Measurements from ENCODE around the gene RHNO1.

The RHNO1 gene

GRCh38 chr12:2834581-2835491 is 42.2 kb upstream of the RHNO1 start, which contains the start of gene NRIP2 (continued):
- TF ChIP-seq TCF7L2 (IDR thresholded peaks at IDR 0.05; ENCODE audit: borderline replicate concordance, low read depth, low read length) (no peak), OVOL3 (tag by site-specific recombination; IDR thresholded peaks at IDR 0.05) (no peak), ZNF266 (tag by site-specific recombination; IDR thresholded peaks at IDR 0.05; ENCODE audit: low read depth) (no peak), ZNF654 (tag by site-specific recombination; IDR thresholded peaks at IDR 0.05; ENCODE audit: low read depth) (no peak), ZNF645 (tag by site-specific recombination; IDR thresholded peaks at IDR 0.05) (no peak), ZNF449 (tag by site-specific recombination; IDR thresholded peaks at IDR 0.05) (no peak), FEZF1 (tag by site-specific recombination; IDR thresholded peaks at IDR 0.05) (no peak), ZFP41 (tag by site-specific recombination; IDR thresholded peaks at IDR 0.05; ENCODE audit: borderline replicate concordance) (no peak), YY1 (tag by site-specific recombination; IDR thresholded peaks at IDR 0.05) (no peak), ZNF510 (tag by site-specific recombination; IDR thresholded peaks at IDR 0.05; ENCODE audit: insufficient replicate concordance) (no peak), ZNF843 (tag by site-specific recombination; IDR thresholded peaks at IDR 0.05) (no peak), ZBTB21 (tag by site-specific recombination; IDR thresholded peaks at IDR 0.05) (no peak), ZSCAN4 (tag by site-specific recombination; IDR thresholded peaks at IDR 0.05) (peak; percentile 61), OSR2 (tag by site-specific recombination; IDR thresholded peaks at IDR 0.05) (no peak), ZNF37A (tag by site-specific recombination; IDR thresholded peaks at IDR 0.05) (no peak), BCL6B (tag by site-specific recombination; IDR thresholded peaks at IDR 0.05) (no peak), ZSCAN30 (tag by site-specific recombination; IDR thresholded peaks at IDR 0.05) (no peak), KLF1 (tag by site-specific recombination; IDR thresholded peaks at IDR 0.05) (no peak), ZNF76 (tag by site-specific recombination; IDR thresholded peaks at IDR 0.05; ENCODE audit: borderline replicate concordance, low read depth) (no peak), ZNF549 (tag by site-specific recombination; IDR thresholded peaks at IDR 0.05) (no peak), ZNF518A (tag by site-specific recombination; conservative IDR thresholded peaks at IDR 0.05; ENCODE audit: low read depth) (no peak), GLI2 (tag by site-specific recombination; IDR thresholded peaks at IDR 0.05; ENCODE audit: borderline replicate concordance, low read depth) (no peak), ZNF398 (tag by site-specific recombination; IDR thresholded peaks at IDR 0.05) (peak; percentile 22; the same call in 1 of the 2 replicates), ZNF530 (tag by site-specific recombination; IDR thresholded peaks at IDR 0.05; ENCODE audit: low read depth) (no peak), ZNF18 (tag by site-specific recombination; IDR thresholded peaks at IDR 0.05) (no peak)

All from HEK293 (cell line).